GM21717 (cell line): Measurements from ENCODE around the gene BTBD9.

Source experiments
- ATAC-seq: cut with Tn5 transposase; IDR thresholded peaks from one replicate; pipeline ENCODE4 v1.9.1; 2021; ENCODE audit warnings: mild to moderate bottlenecking, moderate library complexity; ENCODE audit not compliant: unreplicated experiment

The BTBD9 gene

GRCh38 chr6:38262609-38263008, 377.1 kb downstream of the BTBD9 start:
- ATAC-seq, result no peak

GRCh38 chr6:38262026-38262425, 377.7 kb downstream of the BTBD9 start:
- ATAC-seq, result no peak

- no peak for ATAC-seq
These were observed 378.1 kb downstream of the BTBD9 start for GRCh38 chr6:38261626-38262025.

GRCh38 chr6:38259736-38260135, 380.0 kb downstream of the BTBD9 start:
- ATAC-seq, result no peak

DNA sequence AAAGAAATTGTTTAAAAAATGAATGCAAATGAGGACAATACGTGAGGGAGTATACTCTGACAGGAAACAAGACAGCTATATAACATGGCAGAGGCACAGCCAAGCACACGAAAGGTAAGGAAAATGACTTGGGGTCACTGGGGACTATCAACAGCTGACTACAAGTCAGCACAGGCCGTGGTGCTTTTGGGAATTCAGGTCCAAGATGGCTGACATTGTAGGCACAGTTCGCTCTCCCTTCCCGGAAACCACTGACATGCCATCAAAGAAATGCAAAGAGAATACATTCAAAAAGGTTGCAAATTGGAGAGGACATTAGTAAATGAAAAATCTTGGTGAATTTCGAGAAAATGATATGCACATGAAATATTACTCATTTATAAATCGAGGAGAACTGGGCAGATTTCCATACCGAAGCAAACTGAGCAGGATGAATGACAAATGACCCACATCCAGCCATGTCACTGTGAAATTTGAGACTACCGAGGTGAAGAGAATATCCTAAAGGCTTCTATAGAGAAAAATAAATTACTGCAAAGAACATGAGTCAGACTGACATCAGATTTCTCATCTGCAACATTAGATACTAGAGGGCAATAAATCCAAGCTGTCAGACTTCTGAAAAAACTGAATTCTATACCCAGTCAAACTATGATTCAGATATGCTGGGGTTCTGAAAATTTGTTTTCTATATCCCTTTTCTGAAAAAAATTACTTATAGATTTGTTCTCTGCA, 391.1 kb downstream of the BTBD9 start:
- ATAC-seq, result no peak

GRCh38 chr6:38245295-38245694, 394.4 kb downstream of the BTBD9 start:
- no peak for ATAC-seq

GRCh38 chr6:38244869-38245268, 394.9 kb downstream of the BTBD9 start:
- ATAC-seq, result no peak

- no peak for ATAC-seq
These were observed 398.4 kb downstream of the BTBD9 start for GRCh38 chr6:38241200-38241871.

DNA sequence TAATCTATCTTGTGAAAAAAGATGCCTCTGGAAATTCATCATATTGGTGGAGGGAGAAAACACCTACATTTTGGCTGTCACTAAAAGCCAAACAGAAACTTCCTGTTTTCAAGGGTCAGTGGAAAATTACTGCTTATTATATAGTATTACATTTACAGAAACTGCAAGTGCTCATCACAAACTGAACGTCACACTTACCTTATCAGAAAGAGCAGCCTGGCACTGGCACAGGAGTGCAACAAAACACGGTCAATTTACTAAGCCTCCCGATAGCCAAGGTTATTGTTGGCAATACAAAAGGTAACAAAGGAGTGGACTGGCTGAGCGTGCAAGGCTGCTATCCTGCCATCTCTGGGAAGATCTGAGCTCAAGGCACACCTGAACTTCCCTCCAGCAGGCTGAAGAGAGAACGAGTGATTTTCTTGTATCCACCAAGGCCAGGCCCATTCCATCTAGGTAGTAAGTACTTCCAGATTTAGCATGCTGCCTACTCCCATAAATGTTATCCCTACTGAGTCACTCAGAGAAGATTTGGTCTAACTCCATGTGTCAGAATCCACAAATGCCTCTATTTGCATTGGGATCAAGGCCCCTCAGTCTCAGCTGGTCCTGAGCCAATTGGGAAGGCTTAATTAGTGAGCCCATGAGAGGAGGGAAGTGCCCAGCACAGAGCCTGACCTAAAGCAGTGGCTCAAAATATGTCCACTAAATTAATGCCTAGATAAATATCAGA, 399.8 kb downstream of the BTBD9 start:
- ATAC-seq, result no peak

DNA sequence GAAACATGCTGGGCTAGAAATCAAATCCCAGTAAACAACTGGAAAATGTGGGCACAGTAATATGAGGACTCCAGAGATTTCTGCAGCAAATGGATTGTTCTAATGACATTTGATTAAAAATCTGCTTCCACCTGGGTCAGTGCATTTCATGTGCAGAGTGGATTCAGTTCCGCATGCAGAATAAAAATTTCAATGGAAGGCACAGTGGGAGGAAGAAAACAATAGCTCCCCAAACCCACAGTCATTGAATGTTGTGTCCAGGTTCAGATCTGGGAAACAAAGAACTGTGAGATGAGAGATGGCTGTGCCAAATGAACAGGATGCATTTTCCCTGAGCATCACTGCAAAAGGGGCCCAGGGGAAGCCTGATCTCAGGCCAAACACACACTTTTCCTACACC, 403.1 kb downstream of the BTBD9 start:
- ATAC-seq, result no peak

DNA sequence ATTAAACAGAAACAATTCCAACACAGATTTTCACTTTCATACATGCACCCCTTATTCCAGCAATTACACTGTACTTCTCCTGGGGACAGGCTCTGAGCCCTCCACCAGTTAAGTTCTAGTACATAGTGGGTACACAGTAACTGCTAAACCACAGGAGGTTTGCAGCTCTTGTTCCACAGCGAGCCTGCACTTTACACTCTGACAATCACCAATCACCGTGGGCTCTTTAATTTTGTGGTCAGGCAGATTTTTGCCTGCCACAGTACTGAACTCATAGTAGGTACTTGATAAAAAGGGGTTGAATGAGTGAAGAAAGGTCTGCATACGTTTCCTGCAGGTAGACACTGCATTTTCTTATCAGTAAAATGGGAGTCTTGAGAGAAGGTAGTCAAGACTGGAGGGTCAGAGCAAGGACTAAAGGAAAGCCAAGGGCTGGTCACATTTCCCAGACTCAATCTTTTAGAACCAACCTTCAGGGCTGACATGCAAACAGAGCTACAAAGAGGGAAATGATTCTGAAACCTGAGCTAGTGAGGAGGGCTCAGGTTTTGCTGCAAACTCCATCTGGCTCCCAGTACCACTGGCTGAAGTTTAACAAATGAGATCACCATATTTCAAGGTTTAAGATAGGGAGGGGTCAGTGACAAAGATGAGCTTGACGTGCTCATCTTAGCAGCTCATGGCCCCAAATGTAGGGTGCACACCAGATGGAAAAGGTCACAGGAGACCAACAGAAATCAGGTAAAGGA, 404.6 kb downstream of the BTBD9 start:
- peak; percentile 70 for ATAC-seq

DNA sequence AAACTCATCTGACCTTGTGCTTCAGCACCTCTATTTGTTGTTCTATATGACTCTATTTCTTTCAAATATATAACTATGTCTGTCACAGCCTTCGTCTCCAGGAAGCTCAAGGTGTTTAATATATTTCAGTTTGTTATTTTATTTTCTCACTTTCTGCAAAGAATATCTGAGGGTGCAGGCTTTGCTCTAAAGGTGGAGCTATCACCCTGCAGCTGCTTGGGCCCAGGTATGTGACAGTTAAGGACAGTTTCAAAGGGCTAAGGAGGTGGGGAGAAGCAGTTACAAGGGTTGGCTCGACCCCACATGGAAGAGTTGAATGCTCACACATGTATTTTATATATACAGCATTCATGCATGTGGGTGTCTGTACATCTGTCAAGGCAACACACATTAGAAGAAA, 405.6 kb downstream of the BTBD9 start:
- ATAC-seq, result no peak

- no peak for ATAC-seq
These were observed 406.5 kb downstream of the BTBD9 start for GRCh38 chr6:38233161-38233791.

- no peak for ATAC-seq
These were observed 414.0 kb downstream of the BTBD9 start for GRCh38 chr6:38225766-38226165.

DNA sequence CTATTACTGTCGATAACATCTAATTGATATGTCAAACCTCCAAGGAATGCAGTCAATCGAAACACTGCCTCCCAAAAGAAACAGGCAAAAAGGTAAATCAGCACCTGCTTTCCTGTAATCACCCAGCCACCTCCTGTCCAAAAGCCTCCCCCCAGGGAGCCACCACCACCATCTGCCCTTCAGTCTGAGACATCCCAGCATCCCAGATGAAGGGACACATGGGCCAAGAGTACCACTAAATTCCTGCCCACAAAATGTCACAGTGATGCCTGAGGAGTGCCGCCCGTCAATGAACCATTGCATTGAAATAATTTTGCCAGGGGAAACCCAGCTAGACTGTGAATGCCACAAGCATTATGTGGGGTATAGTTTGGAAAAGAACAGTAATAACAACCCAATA, 418.5 kb downstream of the BTBD9 start:
- ATAC-seq, result no peak

DNA sequence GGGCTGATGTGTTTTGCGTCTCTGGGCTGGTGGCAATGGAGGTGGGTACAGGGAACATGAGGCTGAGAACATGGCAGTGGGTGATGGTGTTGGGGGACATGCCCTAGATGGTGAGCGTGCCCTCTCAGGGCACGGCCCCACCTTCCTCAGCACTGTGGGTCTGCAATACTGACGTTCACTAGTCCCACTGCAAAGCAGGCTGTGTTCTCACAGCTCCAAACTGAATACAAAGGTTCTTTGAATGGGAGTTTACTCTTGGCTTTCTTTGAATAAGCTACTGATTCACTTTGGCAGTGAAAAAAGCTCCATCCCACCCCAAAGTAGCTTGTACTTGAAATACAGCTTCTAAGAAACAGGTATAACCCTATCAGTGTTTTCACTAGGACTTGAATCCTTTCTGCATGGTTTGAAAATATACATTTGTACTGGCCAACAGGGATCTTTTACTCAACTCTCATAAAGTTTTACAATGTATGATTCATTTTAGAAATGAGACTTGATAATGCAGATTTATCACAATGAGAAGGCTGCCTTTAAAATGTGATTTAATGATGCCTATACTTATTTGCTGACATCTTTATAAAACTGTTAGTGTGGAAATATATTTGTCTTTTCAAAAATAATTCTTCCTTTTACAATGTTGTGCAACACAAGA, 419.5 kb downstream of the BTBD9 start:
- ATAC-seq, result no peak

DNA sequence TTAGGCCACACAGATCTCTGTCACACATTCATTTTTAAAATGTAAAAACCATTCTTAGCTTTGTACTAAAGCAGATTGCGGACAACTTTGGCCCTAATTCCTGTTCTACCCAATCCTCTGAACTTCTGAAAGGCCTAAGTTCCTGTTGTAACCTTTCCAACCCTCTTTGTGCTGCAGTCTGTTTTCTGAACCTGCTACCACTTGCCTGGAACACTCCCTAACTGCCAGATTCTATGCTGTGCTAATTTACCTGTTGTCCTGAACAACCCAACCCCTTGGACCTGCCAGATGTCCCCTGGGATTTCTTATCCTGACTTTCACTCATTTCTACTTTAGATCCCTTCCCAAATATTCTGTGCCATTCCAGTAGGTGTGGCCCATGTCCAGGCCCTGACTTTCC, 421.5 kb downstream of the BTBD9 start:
- no peak for ATAC-seq

GRCh38 chr6:38216451-38216850, 423.3 kb downstream of the BTBD9 start:
- no peak for ATAC-seq

DNA sequence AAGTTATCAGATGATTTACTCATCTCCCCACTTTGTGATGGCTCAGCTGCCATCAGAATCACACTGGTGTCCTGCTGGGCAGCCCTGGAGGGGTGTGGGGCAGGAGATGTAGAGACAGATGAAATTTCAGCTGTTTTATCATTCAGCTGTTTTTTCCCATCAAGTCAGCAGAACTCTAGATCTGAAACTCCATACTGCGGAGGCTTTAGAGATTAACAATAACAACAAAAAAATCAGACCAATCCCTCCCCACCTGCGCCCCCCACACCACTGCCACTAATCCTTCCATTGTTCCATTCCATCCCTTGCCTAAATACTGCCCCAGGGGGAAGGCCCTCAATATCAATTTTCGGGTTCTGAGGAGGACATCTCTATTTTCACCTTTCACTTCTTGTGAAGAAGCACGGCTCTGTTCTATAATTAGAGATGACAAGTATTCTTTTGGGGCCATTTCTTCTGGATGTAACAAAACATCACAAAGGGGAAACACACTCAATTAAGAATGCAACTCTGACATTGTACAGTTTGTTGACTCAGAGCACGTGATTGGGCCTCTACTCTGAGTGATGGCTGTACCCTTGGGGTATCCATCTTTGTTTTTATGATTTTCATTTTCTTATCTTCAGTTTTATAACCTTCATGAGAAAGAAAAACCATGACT, 423.9 kb downstream of the BTBD9 start:
- no peak for ATAC-seq

GRCh38 chr6:38215225-38215624, 424.5 kb downstream of the BTBD9 start:
- no peak for ATAC-seq
